HG03521 (cell line): Measurements from ENCODE around the gene TOP2B.

Experiments
- ATAC-seq: cut with Tn5 transposase; IDR thresholded peaks from one replicate; pipeline ENCODE4 v1.9.1; 2021; ENCODE audit warnings: mild to moderate bottlenecking, moderate library complexity; ENCODE audit not compliant: unreplicated experiment

The TOP2B gene

GRCh38 chr3:25677121-25677520 lies 12.4 kb upstream of the TOP2B start:
- no peak for ATAC-seq

DNA sequence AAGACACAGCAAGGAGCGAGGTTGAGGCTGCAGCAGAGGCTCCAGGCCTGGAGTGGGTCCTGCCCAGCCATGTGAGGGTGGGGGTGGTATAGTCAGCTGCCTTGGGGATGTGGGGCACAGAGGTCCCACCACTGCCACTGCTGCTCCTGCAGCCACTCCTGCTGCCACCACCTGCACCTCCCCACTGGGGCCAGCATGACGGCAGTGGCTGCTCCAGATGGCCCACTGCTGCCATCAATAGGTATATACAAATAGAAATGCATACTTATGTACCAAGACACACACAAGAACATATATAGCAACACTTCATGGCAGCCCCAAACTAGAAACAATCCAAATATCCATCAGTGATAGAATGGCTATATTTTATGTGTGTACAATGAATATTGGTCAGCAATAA lies 10.0 kb upstream of the TOP2B start:
- no peak for ATAC-seq

DNA sequence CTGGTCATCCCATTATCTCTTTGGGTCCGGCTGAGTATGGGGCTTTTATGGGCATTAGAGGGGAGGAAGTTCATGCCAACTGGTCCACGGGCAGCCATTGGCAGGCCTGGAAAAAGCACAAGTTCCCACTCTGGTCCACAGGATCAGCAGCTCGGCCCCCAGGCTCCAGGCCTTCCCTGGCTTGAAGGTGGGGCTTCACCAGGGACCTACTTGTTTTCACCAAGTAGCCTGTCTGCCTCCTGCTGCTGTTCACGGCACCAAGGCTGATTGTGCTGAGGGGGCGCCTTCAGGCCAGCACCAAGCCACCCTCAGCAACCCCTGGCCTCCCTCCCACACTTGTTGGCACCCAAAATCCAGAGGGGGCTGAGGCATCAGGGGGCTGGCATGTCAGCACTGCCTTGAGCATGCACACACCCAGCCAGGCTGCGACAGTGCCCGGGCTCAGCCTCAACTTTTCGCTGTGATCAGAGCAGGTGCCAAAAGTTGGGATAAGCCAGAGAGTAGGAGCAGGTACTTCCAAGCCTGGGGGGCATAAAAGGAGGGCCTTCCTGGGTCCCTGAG lies 9.1 kb upstream of the TOP2B start:
- no peak for ATAC-seq

- peak; percentile 14 for ATAC-seq
Observed at GRCh38 chr3:25665315-25666280, 891 bp upstream of the TOP2B start.

DNA sequence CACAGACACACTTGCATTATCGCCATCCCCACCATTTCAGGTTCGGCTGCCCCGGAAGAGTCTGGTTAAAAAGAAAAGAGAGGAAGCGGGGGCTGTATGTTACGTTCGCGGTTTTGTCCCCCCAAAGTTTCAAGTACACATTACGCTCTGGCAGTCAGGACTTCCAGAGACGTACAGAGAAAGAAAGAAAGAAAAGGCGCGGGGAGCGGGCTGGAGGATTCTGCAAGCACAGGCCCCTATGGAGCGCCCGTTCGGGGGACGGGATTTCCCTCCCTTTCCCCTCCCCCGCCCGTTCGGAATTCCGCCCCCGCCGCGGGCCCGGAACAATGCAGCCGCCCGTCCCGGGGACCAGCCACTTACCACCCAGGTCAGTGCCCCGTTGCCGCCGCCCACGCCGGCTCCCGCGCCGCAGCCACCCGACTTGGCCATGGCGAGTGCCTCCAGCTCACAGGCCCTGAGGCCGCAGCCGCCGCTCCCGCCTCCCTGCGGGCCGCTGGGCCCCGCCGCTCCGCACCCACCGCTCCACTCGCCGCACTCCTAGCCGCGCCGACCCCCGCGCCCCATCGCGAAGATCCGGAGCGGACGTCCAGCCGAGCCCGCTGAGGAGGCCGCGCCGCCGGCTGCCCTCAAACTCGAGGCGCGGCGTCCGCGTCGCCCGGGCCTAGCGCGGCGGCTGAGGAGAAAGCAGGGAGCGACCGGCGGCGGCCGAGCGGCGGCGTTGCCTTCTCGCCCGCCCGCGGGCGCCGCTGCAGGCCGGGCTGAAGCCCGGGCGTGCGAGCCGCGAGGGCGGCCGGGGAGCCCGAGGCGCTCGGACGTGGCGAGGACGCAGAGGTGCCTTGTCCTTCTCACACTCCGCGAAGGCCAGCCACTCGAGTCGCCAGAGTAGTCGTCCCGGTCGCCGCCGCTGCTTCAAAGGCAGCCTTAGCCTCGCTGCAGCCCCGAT lies 567 bp downstream of the TOP2B start:
- peak; percentile 29 for ATAC-seq

- ATAC-seq, result peak; percentile 12
Observed at GRCh38 chr3:25663347-25663868, 1.3 kb downstream of the TOP2B start.

GRCh38 chr3:25662736-25663320 lies 1.9 kb downstream of the TOP2B start:
- ATAC-seq, result no peak

- ATAC-seq, result no peak
Observed at GRCh38 chr3:25661694-25662437, 2.8 kb downstream of the TOP2B start.

- no peak for ATAC-seq
Observed at GRCh38 chr3:25658836-25659235, 5.9 kb downstream of the TOP2B start.

- no peak for ATAC-seq
Observed at GRCh38 chr3:25657293-25657692, 7.4 kb downstream of the TOP2B start.

DNA sequence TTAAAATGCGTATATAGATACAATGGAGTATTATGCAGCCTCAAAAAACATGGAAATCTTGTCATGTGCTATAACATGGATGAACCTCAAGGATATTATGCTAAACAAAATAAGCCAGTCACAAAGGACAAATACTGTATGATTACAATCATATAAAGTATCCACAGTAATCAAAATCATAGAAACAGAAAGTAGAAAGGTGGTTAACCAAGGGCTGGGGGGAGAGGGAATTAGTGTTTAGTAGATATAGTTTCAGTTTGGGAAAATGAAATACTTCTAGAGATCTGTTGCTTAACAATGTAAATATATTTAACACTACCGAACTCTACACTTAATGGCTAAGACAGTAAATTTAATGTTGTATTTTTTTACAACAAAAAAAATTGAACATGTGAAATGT lies 9.0 kb downstream of the TOP2B start:
- no peak for ATAC-seq

DNA sequence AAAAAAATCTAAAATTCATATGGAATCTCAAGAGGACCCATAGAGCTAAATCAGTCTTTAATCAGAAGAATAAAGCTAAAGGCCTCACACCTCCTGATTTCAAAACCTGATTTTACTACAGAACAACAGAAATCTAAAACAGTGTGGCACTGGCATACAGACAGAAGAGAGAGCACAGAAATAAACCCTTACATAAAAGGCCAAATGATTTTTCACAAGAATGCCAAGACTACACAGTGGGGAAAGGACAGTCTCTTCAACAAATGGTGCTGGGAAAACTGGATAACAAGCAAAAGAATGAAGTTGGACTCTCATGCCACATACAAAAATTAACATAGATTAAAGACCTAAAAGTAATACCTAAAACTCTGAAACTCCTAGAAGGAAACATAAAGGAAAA lies 10.1 kb downstream of the TOP2B start:
- no peak for ATAC-seq

DNA sequence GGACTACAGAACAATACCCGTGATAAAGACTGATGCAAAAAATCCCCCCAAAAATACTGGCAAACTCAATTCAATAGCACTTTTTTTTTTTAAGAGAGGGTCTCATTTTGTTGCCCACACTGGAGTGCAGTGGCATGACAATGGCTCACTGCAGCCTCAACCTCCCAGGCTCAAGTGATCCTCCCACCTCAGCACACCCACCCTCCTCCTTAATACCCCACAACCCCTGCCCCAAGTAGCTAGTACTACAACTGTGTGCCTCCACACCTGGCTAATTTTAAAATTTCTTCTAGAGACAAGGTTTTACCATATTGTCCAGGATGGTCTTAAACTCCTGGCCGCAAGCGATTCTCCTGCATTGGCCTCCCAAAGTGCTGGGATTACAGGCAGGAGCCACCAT lies 11.4 kb downstream of the TOP2B start:
- ATAC-seq, result no peak

DNA sequence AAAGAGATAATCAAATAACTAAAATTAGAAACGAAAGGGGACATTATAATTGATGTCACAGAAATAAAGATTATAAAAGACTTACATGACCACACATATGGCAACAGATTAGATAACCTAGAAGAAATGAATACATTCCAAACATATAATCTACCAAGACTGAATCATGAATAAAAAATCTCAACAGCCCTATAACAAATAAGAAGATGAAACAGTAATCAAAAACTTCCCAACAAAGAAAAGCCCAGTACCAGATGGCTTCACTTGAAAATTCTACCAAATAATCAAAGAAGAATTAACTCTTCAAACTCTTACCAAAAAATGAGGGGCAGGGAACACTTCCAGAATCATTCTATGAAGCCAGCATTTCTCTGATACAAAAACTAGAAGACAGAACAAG lies 11.8 kb downstream of the TOP2B start:
- ATAC-seq, result no peak

DNA sequence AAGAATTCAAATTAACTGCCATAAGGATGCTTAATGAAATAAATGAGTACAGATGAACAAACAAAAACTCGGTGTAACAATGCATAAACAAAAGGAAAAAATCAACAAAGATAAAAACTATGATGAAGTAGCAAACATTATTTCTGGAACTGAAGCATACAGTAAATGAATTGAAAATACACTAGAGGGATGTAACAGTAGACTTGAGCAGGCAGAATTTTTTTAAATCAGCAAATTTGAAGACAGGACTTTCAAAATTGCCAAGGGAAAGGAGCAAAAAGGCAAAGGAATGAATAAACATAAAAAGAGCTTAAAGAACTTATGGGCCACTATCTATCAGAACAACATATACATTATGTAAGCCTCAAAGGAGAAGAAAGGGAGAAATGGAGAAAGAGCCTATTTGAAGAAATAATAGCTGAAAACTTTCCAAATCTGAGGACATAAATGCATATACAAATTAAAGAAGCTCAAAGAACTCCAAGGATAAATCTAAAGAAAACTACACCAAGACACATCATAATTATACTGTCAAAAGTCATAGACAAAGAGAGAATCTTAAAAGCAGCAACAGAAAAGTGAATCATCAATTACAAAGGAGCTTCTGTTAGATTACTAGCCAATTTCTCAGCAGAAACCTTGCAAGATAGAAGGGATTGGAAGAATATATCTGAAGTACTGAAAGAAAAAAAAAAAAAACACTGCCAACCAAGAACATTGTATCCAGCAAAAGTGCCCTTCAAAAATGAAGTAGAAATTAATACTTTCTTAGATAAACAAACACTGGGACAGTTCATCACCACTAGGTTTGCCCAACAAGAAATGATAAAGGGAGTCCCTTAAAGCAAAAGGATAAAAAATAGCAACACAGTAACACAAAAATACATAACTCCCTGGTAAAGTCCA lies 15.5 kb downstream of the TOP2B start:
- ATAC-seq, result no peak

GRCh38 chr3:25648107-25648535 lies 16.6 kb downstream of the TOP2B start:
- peak; percentile 95 for ATAC-seq

- no peak for ATAC-seq
Observed at GRCh38 chr3:25635038-25635437, 29.7 kb downstream of the TOP2B start.

GRCh38 chr3:25633919-25634318 lies 30.8 kb downstream of the TOP2B start:
- no peak for ATAC-seq

DNA sequence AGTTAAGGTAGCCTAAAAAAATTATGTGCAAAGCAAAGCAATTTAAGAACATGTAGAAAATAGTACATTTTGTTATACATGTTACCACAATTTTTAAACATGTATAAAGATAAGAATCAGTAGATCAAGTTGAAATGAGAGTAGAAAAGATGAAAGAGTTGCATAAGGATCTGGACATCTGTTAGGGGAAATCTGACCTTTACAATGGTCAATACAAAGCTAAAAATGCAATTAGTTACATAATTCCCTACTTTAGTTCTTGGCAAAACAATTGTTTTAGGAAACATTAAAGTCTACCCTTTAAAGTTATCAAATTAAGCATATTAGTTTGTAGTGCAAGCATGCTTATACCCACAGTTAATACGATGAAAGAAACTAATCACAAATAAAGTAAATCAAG lies 32.7 kb downstream of the TOP2B start:
- no peak for ATAC-seq
